HG03571 (cell line): ENCODE results near the gene NUTF2.
"Not testable (repeated sequence)": the region's sequence is repeated elsewhere in the genome, so short reads cannot be mapped to it uniquely, and the experiment has no call there.

Experiments
- ATAC-seq: cut with Tn5 transposase; IDR thresholded peaks from one replicate; pipeline ENCODE4 v1.9.1; 2021; ENCODE audit not compliant: unreplicated experiment

Gene NUTF2

DNA sequence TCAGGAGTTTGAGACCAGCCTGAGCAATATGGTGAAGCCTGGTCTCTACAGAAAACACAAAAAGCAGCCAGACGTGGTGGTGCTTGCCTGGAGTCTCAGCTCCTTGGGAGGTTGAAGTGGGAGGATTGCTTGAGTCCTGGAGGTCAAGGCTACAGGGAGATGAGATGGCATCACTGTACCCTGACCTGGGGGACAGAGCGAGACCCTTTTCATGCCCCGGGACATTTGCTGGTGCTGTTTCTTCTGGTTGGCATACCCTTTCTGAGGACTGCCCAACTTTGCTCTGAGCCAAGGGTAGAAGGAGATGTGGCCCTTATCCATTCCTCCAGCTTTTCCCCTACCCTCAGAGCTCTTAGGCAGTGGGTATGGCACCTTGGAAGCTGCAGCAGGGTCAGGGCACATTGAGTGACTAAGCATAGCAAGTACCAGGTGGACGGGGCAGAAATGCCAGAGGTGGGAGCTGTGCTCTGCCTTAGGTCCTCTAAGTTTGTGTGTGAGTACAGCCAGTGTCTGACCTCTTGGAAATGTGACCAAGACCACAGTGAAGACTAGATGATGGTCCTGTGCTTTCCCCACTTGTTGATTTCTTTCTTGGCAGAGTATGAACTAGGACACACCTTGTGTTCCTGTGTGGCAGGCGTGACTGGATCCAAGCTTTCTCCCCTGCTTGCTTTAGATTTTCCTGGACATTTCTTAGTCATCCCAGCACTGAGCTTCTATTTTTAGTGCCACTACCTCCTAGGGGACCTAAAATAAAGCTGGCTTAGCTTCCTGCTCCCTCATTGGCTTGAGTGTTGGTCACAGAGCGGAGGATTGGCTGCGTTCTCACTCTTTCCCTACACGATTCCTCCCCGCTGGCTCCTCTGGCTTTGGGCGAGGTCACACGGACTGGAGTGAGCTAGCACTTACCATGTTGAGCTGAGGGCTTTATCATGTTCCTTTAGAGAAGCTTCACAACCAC is 16.2 kb downstream of the NUTF2 start:
- no peak for ATAC-seq

DNA sequence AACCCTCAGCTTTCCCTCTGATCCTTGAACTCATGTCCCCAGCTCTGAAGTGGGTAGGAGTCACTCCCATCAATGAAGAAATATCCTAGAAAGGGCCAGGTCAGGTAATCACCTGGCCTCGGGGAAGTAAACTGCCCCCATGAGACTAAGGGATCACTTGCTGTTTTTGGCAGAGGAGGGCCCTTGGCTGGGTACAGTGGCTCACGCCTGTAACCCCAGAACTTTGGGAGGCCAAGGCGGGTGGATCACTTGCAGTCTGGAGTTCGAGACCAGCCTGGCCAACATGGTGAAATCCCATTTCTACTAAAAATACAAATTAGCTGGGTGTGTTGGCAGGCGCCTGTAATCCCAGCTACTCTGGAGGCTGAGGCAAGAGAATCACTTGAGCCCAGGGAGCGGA is 17.3 kb downstream of the NUTF2 start:
- not testable (repeated sequence) for ATAC-seq

DNA sequence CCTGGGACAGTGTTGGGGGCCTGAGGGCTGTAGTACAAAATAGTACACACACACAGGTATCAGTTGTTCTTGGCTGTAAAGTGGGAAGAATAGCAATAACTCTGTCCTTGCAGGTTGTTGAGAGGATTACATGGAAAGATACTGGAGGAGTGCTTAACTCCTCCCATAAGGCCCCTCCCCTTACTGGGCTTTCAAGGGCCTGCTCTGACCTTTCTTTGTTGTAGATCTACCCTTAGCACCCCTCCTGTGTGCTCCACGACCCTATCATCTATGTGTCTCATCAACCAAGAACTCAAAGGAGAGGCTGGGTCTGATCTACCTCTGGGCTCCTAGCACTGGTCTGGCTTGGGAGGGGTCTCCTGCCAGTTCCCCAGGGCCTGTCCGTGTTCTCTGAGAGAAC is 17.9 kb downstream of the NUTF2 start:
- no peak for ATAC-seq

DNA sequence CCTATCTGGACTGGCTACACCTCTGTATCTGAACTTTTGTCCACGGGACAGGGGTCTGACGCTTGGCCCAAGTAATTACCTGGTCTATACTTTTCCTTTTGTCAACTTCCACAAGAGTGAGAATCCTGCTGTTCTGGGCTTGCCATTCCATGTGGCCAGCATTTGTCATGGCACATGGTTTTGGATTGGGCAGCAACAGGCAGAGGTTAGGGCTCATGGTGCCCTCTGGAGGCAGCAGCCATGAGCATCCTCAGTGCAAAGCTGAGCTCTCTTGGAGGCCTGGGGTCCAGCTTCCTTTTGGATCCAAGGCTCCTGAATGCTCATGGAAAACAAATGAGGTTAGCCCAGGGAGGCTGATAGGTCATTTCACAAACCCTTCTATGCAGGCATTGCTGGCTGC is 18.6 kb downstream of the NUTF2 start:
- ATAC-seq, result no peak

DNA sequence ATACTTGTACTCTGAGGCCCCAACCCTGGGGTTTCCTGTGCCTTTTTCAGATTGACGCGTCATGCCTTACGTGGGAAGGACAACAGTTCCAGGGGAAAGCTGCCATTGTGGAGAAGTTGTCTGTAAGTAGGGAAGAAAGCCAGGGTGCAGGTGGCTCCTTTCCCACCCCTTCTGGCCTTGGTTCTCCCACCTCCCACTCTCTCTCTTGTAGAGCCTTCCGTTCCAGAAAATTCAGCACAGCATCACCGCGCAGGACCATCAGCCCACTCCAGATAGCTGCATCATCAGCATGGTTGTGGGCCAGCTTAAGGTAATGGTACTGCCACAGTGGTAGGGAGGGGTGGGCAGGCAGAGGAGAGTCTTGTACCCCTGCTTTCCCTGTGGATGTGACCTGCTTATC is 21.6 kb downstream of the NUTF2 start:
- ATAC-seq, result no peak

DNA sequence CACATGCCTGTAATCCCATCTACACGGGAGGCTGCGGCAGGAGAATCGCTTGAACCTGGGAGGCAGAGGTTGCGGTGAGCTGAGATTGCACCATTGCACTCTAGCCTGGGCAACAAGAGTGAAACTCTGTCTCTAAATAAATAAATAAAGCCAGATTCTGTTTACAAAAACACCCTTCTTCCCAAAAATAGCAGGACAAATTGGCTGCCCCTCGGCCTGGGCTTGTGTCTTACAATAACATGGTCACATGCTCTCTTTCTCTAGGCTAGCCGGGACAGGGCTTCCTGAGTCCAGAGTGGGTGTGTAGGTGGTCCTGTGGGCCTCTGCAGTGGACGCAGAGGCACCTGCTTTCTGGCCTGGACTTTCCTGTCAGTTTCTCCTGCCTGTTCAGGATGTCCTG is 22.9 kb downstream of the NUTF2 start:
- no peak for ATAC-seq

DNA sequence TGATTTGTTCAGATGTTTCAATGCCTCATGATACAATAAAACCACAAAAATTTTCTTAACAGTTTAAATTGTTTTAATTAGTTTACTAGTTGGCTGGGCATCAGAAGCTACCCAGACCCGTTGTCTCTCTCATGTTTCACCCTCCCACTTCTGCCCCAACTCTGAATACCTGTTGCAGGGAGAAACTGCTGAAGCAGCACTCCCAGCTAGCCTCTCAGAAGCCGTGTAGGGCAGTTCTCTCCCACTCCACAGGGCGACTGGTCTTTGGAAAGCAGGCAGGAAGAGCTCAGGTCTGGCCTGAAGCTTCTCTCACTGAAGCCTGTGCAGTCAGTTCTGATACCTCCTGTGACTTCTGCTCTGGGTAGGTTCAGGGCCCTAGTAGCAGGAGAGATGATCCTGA is 24.5 kb downstream of the NUTF2 start:
- ATAC-seq, result no peak

DNA sequence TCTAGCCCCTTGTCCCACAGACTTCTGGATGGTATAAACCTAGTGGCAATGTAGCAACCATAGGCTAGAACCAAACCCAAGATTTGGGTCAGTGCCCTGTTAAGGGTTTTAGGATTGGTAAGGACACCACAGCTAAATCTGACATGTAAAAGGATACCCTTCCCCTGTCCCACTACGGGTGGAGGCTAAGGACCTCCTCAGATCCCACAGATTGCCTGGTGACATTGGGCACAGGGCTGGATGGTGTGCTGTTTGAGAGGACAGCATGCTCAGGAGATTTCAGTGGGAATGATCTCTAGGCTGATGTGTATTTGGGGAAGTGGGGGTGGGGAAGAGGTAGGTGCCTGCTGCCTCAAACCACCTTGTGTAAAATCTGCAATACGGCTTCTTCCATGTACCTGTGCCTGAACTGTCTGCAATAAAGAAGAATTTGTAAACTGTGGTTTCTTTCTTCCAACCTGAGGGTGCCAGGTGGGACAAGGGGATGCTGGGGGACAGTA is 25.4 kb downstream of the NUTF2 start:
- ATAC-seq, result no peak

DNA sequence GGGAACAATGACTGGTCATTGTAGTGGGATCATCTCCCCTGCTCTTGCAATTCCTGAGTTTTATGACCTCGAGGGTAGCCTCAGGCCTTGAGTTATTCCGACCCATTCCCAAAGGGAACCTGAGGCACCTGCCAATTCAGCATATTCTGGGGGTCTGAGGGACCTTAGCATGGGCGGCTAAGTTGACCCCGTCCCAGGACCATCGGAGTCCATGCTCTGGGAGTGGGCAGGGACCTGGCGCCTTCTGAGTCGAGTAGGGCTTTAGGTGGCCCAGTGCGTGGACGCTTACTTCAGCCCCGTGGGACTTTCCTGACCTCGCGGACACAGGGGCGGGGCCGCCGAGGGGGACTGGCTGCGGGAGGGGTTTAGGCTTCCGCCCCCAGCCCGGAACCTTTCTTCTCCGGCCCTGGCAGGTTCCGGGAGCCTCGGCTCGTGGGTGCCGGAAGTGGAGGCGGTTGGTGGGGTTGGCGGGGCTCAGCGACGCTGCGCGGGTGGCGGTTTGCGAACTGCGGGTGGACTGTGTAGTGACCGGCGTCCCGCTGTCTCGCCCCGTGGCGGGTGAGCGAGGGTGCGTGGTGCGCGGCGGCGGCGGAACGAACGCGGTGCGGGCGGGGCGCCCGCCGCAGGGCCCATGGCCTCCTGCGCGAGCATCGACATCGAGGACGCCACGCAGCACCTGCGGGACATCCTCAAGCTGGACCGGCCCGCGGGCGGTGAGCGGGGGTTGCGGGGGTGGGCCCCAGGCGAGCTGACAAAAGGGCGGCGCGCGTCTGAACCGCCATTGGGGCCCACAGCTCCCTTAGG is 26.1 kb downstream of the NUTF2 start, which contains the start of gene EDC4:
EDC4 (plus strand) TSS at position 422 of the 804 bp plus-strand sequence; CDS start at position 632, 210 bp downstream.
- peak; percentile 64 for ATAC-seq

DNA sequence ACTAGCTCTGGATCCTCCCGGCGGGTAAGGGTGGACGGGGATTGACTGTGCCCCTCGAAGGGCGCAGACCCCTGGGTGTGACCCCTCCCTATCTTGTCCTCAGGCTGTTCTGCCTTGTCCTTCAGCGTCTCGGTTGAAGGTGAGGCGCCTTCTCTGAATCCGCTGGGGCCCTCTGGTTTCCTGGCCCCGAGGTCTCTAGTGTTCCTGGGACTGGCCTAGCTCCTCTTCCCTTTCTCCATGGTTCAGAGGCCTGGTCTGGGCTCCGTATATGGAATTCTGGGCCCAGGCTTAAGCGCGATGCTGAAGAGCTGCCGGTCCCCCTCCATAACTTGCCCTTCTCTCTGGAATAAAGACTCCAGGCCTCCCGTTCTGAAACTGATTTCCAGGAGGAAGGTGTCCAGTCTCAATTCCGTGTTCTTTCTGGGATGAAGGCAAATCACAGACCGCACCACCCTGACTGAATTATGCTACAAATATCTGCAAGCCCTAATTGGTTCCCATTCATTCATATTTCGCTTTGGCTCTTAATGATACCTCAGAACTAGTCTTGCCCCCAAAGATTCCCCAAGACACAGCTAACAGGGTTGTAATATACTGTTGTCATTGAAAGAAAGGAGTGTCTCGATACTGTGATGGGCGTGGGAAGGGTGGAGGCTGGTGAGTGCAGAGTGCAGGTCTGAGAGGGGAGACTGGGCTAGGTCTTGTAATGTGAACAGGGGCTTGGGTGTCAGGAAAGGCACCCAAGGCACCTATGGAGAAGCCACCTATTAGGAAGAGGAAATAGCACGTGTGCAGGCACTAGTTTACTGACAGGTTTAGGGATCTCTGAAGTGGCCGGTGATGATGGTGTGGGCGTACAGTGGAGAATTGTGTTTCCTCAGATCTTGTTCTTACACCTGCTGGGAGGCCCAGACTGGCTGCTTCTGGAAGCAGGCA is 27.0 kb downstream of the NUTF2 start:
- no peak for ATAC-seq

DNA sequence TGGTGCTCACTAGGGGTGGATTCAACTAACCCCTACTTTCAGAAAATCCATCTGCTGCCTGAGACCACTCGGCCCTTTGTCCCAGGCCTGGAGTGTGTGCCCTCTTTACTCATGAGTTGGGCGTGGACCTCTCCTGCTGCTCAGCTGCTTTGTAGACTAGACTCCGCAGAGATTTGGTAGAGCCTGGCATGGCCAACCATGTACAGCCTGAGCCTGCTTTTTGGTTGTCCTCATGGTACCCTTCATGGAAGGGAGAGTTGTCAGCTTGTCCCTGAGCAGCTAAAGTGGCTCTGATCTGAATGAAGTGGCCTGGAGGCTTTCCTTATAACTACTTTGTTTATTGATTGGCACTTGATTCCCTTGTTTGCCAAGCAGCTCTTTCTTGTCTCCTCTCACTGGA is 27.6 kb downstream of the NUTF2 start:
- no peak for ATAC-seq

DNA sequence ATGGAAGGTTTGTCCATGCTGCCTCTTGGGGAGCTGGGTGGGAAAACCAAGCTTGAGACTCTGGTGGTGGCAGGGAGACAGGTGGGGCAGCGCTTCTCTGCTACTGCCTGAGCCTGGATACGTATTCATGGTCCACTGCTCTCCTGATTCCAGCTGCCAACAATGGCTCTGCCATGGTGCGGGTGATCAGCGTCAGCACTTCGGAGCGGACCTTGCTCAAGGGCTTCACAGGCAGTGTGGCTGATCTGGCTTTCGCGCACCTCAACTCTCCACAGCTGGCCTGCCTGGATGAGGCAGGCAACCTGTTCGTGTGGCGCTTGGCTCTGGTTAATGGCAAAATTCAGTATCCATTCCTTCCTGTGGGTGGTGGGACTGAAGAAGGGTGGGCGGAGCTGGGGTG is 30.3 kb downstream of the NUTF2 start:
- no peak for ATAC-seq

DNA sequence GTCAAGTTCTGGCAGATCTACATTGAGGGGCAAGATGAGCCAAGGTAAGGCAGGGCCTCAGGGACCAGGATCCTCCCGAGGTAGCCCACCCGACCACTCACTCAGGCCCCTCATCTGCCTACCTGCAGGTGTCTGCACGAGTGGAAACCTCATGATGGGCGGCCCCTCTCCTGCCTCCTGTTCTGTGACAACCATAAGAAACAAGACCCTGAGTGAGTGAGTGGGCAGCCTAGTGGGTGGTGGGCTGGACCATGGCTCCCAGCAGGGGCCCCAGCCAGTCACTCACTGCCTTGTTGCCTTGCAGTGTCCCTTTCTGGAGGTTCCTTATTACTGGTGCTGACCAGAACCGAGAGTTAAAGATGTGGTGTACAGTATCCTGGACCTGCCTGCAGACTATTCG is 31.5 kb downstream of the NUTF2 start:
- ATAC-seq, result no peak

DNA sequence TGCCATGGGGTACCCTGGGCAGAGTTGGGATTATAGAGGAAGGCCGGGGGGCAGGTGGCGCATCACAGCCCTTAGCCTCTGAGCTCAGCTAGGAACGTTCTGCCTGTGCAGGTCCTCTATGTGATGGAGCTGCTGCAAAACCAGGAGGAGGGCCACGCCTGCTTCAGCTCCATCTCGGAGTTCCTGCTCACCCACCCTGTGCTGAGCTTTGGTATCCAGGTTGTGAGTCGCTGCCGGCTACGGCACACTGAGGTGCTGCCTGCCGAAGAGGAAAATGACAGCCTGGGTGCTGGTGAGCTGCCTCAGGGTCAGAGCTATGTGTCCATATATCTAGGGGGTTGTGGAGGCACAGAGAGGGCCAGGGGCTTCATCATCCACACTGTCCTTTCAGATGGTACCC is 32.1 kb downstream of the NUTF2 start:
- ATAC-seq, result no peak

DNA sequence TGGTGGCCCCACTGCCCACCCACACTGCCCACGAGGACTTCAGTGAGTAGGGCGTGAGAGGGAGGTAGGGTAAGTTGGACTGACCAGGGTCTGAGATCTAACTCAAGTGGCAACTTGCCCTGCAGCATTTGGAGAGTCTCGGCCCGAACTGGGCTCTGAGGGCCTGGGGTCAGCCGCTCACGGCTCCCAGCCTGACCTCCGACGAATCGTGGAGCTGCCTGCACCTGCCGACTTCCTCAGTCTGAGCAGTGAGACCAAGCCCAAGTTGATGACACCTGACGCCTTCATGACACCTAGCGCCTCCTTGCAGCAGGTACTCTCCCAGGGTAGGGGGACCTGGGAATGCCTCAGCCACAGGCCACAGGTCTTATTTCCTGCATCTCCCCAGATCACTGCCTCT is 32.7 kb downstream of the NUTF2 start:
- ATAC-seq, result no peak

DNA sequence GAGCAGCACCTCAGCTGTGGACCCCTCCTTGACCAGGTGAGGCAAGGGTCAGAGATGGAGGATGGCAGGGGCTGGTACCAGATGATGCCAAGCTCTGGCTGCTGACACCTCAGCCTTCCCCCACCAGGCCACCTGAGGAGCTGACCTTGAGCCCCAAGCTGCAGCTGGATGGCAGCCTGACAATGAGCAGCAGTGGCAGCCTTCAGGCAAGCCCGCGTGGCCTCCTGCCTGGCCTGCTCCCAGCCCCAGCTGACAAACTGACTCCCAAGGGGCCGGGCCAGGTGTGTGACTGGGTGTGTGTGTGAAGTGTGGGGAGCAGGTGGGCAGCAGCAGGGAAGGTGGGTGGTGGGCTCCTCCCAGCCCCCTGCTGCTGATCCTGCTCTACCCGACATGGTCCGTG is 33.2 kb downstream of the NUTF2 start:
- no peak for ATAC-seq

DNA sequence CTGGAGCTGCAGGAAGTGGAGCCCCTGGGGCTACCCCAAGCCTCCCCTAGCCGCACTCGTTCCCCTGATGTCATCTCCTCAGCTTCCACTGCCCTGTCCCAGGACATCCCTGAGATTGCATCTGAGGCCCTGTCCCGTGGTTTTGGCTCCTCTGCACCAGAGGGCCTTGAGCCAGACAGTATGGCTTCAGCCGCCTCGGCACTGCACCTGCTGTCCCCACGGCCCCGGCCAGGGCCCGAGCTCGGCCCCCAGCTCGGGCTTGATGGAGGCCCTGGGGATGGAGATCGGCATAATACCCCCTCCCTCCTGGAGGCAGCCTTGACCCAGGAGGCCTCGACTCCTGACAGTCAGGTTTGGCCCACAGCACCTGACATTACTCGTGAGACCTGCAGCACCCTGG is 33.9 kb downstream of the NUTF2 start:
- ATAC-seq, result no peak

DNA sequence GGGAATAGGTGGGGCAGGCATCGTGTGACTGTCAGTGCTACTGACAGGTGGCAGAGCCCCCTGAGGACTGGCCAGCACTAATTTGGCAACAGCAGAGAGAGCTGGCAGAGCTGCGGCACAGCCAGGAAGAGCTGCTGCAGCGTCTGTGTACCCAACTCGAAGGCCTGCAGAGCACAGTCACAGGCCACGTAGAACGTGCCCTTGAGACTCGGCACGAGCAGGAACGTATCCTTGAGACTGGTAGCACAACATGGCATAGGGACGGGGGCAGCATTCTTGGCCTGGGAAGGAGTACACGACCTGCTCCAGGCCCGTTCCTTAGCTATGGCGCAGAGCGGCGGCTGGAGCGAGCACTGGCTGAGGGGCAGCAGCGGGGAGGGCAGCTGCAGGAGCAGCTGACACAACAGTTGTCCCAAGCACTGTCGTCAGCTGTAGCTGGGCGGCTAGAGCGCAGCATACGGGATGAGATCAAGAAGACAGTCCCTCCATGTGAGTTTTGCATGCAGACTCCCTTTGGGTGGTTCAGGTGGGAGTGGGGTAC is 35.0 kb downstream of the NUTF2 start:
- no peak for ATAC-seq

DNA sequence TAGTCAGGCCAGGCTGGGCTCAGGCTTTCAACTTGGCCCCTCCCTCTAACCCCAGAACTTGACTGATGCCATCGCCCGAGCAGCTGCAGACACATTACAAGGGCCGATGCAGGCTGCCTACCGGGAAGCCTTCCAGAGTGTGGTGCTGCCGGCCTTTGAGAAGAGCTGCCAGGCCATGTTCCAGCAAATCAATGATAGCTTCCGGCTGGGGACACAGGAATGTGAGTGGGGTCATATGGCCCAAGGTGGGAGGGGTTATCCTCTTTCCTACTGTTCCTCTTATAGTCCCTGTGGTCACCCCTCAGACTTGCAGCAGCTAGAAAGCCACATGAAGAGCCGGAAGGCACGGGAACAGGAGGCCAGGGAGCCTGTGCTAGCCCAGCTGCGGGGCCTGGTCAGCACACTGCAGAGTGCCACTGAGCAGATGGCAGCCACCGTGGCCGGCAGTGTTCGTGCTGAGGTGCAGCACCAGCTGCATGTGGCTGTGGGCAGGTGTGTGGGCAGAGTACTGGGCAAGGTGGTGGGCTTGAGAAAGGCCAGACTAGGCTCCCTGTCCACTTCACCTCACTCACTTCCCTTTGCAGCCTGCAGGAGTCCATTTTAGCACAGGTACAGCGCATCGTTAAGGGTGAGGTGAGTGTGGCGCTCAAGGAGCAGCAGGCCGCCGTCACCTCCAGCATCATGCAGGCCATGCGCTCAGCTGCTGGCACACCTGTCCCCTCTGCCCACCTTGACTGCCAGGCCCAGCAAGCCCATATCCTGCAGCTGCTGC is 35.8 kb downstream of the NUTF2 start:
- no peak for ATAC-seq
